ENCODE results near the gene PYGL.

DNA sequence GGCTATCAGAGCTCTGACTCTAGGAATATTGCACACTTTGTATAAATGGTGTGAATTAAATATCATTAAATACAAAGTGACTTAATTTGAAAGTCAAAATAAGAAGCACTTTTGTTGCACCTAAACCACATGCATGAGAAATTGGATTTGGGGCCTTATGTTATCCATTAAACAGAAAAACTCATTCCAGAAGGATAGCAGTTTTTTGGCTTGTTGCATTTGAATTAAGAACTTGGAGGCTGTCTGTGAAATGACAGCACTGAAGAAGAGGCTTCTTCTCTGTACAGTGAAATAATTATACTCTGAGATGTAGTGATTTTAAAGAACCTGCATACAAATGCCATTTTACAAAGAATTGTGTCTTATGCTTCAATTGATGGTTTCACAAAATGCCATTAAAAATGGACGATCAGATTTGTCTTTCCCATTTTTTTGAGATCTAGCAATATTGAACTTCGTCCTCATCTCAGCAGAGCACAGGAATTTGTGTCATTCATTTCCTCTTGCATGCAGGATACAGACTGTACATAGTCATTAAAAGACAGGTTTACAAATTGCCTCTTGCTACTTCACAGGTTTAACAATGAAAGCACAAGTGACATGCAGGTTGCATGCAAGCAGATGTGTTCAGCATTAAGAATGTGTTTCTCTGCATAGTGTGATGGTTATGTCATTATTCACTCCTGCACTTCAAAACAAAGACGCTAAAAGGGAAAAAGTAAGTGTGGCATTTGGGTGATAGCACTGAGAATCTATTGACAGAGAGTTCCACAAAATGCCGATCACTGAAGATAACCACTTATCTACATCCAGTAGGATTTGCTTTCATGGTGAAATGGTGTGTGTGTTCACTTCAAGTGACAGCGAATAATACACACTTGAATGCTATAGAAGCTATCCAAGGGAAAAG is 35.9 kb upstream of the PYGL start:
- TF ChIP-seq, protein P1, sequence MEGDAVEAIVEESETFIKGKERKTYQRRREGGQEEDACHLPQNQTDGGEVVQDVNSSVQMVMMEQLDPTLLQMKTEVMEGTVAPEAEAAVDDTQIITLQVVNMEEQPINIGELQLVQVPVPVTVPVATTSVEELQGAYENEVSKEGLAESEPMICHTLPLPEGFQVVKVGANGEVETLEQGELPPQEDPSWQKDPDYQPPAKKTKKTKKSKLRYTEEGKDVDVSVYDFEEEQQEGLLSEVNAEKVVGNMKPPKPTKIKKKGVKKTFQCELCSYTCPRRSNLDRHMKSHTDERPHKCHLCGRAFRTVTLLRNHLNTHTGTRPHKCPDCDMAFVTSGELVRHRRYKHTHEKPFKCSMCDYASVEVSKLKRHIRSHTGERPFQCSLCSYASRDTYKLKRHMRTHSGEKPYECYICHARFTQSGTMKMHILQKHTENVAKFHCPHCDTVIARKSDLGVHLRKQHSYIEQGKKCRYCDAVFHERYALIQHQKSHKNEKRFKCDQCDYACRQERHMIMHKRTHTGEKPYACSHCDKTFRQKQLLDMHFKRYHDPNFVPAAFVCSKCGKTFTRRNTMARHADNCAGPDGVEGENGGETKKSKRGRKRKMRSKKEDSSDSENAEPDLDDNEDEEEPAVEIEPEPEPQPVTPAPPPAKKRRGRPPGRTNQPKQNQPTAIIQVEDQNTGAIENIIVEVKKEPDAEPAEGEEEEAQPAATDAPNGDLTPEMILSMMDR (IDR thresholded peaks at IDR 0.05), result no peak
- TF ChIP-seq EZH2 (IDR thresholded peaks at IDR 0.05) (no peak), EZH2phosphoT487 (IDR thresholded peaks at IDR 0.05) (no peak)

Data from neural progenitor cell (in vitro differentiated cells).